Gastroesophageal sphincter (tissue), 4 donors: ENCODE results near the gene SIPA1L3. TPM values are rescaled to one million over a fixed set of nuclear protein-coding genes. Genes with fewer than 3 reads are reported as not detected.

ENCODE experiments used
- ATAC-seq: fragments of 150-250 bp; one replicate; pipeline ENCODE4 v1.9.1; 2016; ENCODE audit warnings: mild to moderate bottlenecking, moderate library complexity
- H3K27ac ChIP-seq, 4 donors: fragments of 200-600 bp; sonication (generic) in 3 of 4; 1 replicate in 3 of 4; 2 replicates in 1 of 4; pipeline ENCODE4 v1.5.1; 2016 to 2019
- H3K27me3 ChIP-seq: fragments of 200-600 bp; sonication (generic); one replicate; pipeline ENCODE4 v1.5.1; 2019
- H3K36me3 ChIP-seq, 2 donors: fragments of 200-600 bp; sonication (generic); one replicate each; pipeline ENCODE4 v1.5.1; 2019; ENCODE audit warnings: control low read depth in 1 of 2
- H3K4me1 ChIP-seq, 3 donors: fragments of 200-600 bp; sonication (generic); 1 replicate in 2 of 3; 2 replicates in 1 of 3; pipeline ENCODE4 v1.5.1; 2016 to 2019; ENCODE audit warnings: control low read depth in 2 of 3
- H3K4me3 ChIP-seq, 2 donors: fragments of 200-600 bp; sonication (generic); one replicate each; pipeline ENCODE4 v1.5.1; 2019; ENCODE audit warnings: mild to moderate bottlenecking in 1 of 2, moderate library complexity in 1 of 2
- H3K9me3 ChIP-seq, 3 donors: fragments of 200-600 bp; sonication (generic); one replicate each; pipeline ENCODE4 v1.5.1; 2017 to 2019; ENCODE audit warnings: control low read depth in 2 of 3
- EP300 ChIP-seq: sonication (generic); formaldehyde crosslinking; IDR thresholded peaks from one replicate; pipeline ENCODE4 v1.6.1; 2017; ENCODE audit warnings: antibody characterized with exemption, mild to moderate bottlenecking
- POLR2A ChIP-seq, 2 donors: fragments of 450-650 bp; IDR thresholded peaks; one replicate each; pipeline ENCODE4 v1.6.1; 2017; ENCODE audit warnings: antibody characterized with exemption in 2 of 2, mild to moderate bottlenecking in 2 of 2, moderate library complexity in 1 of 2
- POLR2AphosphoS5 ChIP-seq: sonication (generic); formaldehyde crosslinking; IDR thresholded peaks from one replicate; pipeline ENCODE4 v1.6.1; 2017; ENCODE audit warnings: antibody characterized with exemption
- WGBS, 2 donors: methylation state at CpG; one replicate each; pipeline ENCODE4 v1.1.5; 2018; ENCODE audit warnings: low coverage in 1 of 2; 5-methylcytosine and 5-hydroxymethylcytosine counted together
- total RNA-seq, 4 donors: library from RNA; depleted of rRNA; stranded (reverse); fragments of >200 nt; gene quantifications; one replicate each; pipeline ENCODE4 v1.1.0, GENCODE V29; 2016
- TF ChIP-seq, protein P1 (sequence below), 4 experiments: fragments of 200-600 bp in 2 of 4; fragments of 450-650 bp in 2 of 4; sonication (generic) in 1 of 4; IDR thresholded peaks; one replicate each; pipeline ENCODE4 v1.5.1; 2017 to 2019; ENCODE audit warnings: antibody characterized with exemption in 4 of 4, mild to moderate bottlenecking in 2 of 4, moderate library complexity in 2 of 4

SIPA1L3 gene
- total RNA-seq, 4 donors from 2014 or later = 5.9 to 20.2 (median 11.8) TPM

DNA sequence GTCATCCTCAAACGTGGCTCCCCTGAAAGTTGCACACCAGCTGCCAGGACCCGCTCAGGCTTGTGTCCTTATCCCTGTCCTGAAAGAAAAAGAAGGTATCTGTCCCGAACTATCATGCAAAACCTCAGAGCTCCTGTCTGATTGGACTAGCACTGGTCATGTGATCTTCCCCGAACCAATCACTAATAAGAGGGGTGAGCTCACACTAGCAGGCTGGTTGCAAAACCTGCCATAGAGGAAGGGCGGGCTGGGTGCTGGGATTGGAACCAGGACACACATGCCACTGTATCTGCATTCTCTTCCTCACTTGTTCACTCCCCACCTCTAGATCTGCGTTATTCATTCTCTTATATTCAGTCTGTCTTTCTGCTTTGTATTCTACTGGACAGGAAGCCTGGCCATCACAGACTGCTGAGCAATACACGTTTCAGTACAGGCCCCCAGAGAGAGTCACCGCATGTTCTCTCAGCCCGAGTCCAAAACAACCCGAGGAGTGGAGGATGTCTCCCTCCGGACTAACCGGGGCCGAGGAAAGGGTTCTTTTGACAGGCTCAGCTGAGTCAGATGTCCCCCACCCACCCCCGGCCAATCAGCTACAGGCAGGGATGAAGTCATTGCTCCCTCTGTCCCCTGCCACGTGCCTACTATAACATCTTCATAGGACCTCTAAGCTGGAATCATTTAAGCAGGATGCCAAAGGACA lies 97.7 kb downstream of the SIPA1L3 start:
- 9 to 25% methylated on average over 9 to 15 of the region's 15 CpGs for WGBS, 2 donors
- peak; percentile 94 for ATAC-seq
- H3K27me3 ChIP-seq = no peaks in the 10 kb centered on the region
- TF ChIP-seq POLR2AphosphoS5 (peak; percentile 52), POLR2A (IDR thresholded peaks at IDR 0.05) (no peak), EP300 (no peak)
- H3K4me3 ChIP-seq = peak overlapping the region; percentile 32 to 48
- peaks cover 0 to 32% (median 17%) of the 10 kb centered on the region in 3 donors for H3K4me1 ChIP-seq
- H3K36me3 ChIP-seq = no peaks in the 10 kb centered on the region
- no peaks in the 10 kb centered on the region for H3K9me3 ChIP-seq
- peak overlapping the region; percentile 47 to 80 (median 80) for H3K27ac ChIP-seq

DNA sequence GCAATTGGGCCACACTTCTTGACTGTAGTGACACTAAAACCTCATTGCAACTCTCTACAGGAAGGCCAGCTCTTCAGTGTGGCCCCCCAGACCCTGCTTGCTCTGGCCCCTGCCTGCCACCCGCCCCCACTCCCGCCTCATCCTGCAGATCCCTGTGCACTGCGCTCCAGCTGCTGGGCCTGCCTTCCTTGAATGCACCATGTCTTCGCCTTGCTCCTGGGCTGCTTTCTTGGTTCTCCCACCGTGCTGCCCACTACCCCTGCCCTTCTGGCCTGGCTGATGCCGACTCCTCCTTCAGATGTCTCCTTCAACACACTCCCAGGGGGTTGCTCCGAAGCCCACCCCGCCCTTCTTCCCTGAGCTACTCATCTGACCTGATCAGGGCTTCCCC lies 98.2 kb downstream of the SIPA1L3 start:
- Histone ChIP-seq H3K27me3 (no peaks in the 10 kb centered on the region), H3K36me3 (no peaks in the 10 kb centered on the region), H3K4me1 (peaks cover 0 to 32% (median 17%) of the 10 kb centered on the region in 3 donors), H3K9me3 (no peaks in the 10 kb centered on the region), H3K27ac (peak overlapping the region in 3 of 4 donors; percentile 80), H3K4me3 (peak overlapping the region in 1 of 2 donors; percentile 48)
- no peak for ATAC-seq
- WGBS, 2 donors = 32 to 85% methylated on average over 3 to 7 of the region's 8 CpGs
- TF ChIP-seq, protein P1, sequence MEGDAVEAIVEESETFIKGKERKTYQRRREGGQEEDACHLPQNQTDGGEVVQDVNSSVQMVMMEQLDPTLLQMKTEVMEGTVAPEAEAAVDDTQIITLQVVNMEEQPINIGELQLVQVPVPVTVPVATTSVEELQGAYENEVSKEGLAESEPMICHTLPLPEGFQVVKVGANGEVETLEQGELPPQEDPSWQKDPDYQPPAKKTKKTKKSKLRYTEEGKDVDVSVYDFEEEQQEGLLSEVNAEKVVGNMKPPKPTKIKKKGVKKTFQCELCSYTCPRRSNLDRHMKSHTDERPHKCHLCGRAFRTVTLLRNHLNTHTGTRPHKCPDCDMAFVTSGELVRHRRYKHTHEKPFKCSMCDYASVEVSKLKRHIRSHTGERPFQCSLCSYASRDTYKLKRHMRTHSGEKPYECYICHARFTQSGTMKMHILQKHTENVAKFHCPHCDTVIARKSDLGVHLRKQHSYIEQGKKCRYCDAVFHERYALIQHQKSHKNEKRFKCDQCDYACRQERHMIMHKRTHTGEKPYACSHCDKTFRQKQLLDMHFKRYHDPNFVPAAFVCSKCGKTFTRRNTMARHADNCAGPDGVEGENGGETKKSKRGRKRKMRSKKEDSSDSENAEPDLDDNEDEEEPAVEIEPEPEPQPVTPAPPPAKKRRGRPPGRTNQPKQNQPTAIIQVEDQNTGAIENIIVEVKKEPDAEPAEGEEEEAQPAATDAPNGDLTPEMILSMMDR (IDR thresholded peaks at IDR 0.05) = no peak
- TF ChIP-seq EP300 (no peak), POLR2A (IDR thresholded peaks at IDR 0.05) (no peak), POLR2AphosphoS5 (no peak)

DNA sequence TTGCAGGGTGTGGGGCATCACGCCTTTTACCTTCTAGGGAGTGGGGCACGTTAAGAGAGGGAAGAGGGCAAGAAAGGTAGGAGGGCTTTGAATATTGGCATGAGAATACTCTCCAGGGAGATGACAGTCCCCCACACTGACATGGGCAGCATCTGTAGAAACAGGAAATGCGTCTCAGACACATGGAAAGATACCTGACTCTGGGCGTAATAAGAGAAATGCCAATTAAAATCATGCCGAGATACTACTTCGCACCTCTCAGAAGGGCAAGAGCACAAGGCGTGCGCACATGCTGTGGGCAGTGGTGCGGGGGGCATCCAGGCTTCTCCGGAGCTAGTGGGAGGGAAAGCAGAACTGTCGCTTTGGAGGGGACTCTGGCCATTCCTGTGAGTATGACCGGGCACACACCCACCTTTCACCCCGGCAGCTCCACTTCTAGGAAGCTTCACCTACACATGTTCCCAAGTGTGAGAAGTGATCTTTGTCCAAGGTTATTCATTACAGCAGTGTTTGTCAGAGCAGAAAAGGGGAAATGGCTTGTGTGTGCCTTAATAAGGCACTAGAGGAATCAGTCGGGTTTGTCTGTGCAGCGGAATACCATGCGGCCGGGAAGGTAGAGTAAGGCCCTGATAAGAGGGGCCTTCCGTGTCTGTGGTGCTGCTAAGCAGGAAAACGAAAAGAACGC lies 99.5 kb downstream of the SIPA1L3 start:
- WGBS, 2 donors = 90 to 91% methylated on average over 6 to 11 of the region's 20 CpGs
- no peak for ATAC-seq

DNA sequence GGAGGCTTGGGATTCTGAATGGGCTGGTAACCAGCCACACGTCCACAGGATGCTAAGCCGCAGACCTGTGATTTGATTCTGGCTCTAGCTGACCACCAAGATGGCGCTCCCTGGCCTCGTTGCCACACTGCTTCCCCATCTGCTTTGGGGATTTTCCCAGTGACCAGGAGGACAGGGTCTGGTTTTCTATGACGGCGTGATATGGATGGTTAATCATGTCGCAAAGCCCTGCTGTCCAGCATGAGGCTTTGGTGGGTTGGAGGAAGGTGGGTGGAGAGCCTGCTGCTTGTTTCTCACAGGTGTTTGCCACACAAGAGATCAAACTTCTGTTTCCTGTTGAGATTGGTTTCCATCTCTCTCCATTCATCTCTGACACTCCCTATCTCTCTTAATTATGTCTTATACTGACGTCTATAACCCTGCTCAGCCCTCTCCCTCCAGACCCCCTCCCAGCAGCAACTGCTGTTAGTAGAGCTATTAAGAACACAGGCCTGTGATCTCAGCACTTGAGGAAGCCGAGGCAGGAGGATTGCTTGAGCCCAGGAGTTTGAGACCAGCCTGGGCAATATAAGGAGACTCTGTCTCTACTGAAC lies 102.7 kb downstream of the SIPA1L3 start:
- Histone ChIP-seq H3K36me3 (no peaks in the 10 kb centered on the region), H3K9me3 (no peaks in the 10 kb centered on the region), H3K4me1 (peaks cover 0 to 11% (median 6%) of the 10 kb centered on the region in 3 donors), H3K27me3 (no peaks in the 10 kb centered on the region), H3K27ac (no peak overlapping the region), H3K4me3 (no peak overlapping the region)
- 92% methylated on average over 7 of the region's 9 CpGs; no CpG with 5 or more reads in 1 of the 2 donors for WGBS, 2 donors
- ATAC-seq = no peak
- TF ChIP-seq, protein P1 (IDR thresholded peaks at IDR 0.05) = no peak
- TF ChIP-seq POLR2A (IDR thresholded peaks at IDR 0.05) = no peak
- TF ChIP-seq EP300 = no peak
- no peak for TF ChIP-seq POLR2AphosphoS5

More for the DNA sequence above, 99.5 kb downstream of the SIPA1L3 start:
- TF ChIP-seq, protein P1 (IDR thresholded peaks at IDR 0.05) = no peak
- TF ChIP-seq EP300 (no peak), POLR2A (IDR thresholded peaks at IDR 0.05) (no peak), POLR2AphosphoS5 (no peak)
- H3K9me3 ChIP-seq = no peaks in the 10 kb centered on the region
- H3K27ac ChIP-seq = no peak overlapping the region
- H3K27me3 ChIP-seq = no peaks in the 10 kb centered on the region
- H3K4me1 ChIP-seq = peaks cover 0 to 32% (median 17%) of the 10 kb centered on the region in 3 donors
- no peak overlapping the region for H3K4me3 ChIP-seq
- no peaks in the 10 kb centered on the region for H3K36me3 ChIP-seq

DNA sequence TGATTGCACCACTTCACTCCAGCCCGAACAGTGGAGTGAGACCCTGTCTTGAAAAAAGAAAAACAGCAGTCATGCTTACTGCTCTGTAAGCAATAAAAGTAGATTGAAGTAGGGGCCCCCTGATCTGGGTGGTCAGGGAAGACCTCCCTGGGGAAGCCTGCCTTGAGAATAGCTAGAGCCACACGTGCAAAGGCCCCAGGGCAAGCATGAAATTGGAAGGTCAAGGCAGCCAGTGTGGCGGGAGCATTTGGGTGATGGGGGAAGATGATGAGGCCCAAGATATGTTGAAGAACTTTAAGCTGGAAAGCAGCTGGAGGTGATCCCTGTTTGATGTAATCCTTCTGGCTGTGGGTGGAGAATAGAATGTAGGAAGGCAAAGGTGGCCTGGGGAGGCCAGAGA lies 104.4 kb downstream of the SIPA1L3 start:
- 89 to 94% methylated on average over 2 to 3 of the region's 3 CpGs for WGBS, 2 donors
- ATAC-seq = no peak
- TF ChIP-seq POLR2AphosphoS5 = no peak
- no peak for TF ChIP-seq EP300
- TF ChIP-seq, protein P1 (IDR thresholded peaks at IDR 0.05) = no peak
- TF ChIP-seq POLR2A (IDR thresholded peaks at IDR 0.05) = no peak
- Histone ChIP-seq H3K4me1 (no peaks in the 10 kb centered on the region), H3K9me3 (no peaks in the 10 kb centered on the region), H3K27ac (no peak overlapping the region), H3K4me3 (no peak overlapping the region), H3K36me3 (no peaks in the 10 kb centered on the region), H3K27me3 (no peaks in the 10 kb centered on the region)
